ENCODE data around the gene FHL2.
"Not testable (repeated sequence)": the region's sequence is repeated elsewhere in the genome, so short reads cannot be mapped to it uniquely, and the experiment has no call there.

Gene FHL2, protein sequence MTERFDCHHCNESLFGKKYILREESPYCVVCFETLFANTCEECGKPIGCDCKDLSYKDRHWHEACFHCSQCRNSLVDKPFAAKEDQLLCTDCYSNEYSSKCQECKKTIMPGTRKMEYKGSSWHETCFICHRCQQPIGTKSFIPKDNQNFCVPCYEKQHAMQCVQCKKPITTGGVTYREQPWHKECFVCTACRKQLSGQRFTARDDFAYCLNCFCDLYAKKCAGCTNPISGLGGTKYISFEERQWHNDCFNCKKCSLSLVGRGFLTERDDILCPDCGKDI

DNA sequence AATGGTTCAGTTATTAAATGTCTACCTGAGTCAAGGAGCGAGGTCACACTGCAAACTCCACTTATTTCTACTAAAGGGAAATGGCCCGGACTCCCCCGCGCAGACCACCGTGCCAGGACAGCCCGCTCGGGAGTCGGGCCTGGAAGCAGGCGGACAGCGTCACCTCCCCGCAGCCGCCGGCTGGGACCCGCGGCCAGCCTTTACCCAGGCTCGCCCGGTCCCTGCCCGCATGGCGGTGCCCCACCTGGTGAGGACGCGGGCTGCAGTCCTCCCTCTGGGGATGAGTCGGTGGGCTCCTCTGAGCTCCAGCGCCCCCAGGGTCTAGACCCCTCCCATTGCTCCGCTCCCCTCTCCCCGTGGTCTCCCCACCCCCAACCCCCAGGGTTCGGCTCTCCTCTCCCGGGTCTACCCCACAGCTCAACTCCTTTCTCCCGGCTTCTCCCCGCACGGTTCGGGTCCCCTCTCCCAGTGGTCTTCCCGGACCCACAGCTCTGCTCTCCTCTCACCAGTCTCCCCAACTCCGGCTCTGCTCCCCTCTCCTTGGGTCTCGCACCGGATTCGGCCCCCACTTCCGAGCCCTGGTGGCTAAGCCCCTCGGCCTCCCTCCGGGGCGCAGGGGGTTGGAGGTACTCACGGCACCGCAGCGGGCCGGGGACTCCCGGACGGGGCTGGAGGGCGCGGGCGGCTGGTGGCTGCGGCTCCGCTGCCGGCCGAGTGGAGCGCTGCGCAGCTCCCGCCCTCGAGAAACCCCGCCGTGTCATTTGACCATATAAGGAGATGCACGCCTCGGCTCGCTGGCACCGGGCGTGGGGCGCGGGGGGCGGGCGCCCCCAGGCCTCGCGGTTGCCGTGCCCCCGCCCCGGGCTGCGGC lies at the start of gene FHL2:
TSS of gene FHL2 (minus strand) at position 716 of the 871 bp plus-strand sequence. CDS start 12,535 bp downstream, outside the sequence.
- peak; percentile 34 for DNase-seq (ENCODE audit: low read depth)

DNA sequence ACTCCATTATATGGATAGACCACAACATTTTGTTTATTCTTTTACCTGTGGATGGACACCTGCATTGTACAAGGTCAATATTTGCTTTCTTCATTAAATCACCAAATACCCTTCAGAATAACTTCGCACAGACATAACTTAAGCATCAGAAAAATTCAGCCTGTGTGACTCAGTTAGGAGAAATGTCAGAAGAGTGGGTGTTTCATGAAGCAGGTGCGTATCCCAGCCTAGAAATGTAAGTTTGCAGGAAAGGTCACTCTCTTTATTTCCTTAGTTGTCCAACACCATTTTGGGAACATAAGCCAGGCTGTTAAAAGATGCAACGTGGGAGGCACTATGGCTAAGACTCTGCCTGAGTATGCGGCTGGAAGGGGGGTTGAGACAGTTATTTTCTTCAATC lies 48.6 kb upstream of the FHL2 start:
- DNase-seq (ENCODE audit: low read depth), result no peak

DNA sequence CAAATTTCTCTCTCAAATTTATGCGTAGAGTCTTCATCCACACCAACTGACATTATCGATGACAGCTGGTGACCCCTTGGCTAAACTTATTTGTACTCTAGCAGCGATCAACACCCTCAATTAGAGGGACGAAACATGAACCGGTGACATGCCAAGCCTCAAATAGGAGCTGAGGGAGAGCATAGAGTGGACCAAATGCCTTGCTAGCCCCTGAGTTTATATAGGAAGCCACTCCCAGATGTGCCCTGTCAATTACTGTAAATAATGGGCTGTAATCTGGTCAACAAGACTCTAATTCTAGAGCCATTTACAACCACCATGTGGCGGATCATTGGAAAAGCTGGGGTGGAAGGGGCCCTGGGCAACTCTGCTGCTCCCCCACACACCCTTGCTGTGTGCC lies 47.6 kb upstream of the FHL2 start:
- DNase-seq (ENCODE audit: low read depth), result no peak

DNA sequence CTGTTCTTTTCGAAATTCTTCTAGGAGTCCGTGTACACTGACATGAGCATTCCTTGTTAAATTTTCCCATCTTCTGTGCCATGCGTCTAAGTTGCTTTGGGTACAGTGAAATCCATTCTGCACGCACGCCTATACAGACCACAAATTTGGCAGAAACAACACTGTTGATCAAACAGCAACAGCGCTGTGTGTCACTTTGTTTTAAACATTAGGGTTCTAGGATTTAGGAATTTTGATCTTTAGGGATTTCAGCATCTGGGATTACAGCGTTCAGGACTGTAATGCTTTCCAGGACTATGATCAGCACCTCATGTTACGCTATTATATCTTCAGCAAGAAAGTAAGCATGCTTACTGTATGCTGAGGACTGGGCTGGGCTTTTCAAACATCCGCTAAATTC lies 47.1 kb upstream of the FHL2 start:
- no peak for DNase-seq (ENCODE audit: low read depth)

DNA sequence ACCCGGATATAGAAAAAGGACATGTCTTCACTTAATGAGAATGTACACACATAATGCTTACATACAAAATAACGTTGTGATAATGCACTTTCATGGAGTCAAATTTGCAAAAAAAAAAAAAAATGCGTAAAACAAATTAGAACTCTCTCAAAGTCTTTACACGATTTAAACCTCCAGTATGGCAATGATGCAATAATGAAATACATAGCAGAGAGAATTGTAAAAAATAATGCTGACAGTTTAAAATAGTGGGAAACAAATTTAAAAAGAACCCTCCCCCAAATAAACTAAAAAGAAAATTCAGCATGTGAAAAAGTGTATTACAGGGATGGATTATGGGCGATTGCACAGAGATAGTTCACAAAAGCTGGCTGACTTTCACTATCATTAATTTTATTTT lies 46.6 kb upstream of the FHL2 start:
- no peak for DNase-seq (ENCODE audit: low read depth)

DNA sequence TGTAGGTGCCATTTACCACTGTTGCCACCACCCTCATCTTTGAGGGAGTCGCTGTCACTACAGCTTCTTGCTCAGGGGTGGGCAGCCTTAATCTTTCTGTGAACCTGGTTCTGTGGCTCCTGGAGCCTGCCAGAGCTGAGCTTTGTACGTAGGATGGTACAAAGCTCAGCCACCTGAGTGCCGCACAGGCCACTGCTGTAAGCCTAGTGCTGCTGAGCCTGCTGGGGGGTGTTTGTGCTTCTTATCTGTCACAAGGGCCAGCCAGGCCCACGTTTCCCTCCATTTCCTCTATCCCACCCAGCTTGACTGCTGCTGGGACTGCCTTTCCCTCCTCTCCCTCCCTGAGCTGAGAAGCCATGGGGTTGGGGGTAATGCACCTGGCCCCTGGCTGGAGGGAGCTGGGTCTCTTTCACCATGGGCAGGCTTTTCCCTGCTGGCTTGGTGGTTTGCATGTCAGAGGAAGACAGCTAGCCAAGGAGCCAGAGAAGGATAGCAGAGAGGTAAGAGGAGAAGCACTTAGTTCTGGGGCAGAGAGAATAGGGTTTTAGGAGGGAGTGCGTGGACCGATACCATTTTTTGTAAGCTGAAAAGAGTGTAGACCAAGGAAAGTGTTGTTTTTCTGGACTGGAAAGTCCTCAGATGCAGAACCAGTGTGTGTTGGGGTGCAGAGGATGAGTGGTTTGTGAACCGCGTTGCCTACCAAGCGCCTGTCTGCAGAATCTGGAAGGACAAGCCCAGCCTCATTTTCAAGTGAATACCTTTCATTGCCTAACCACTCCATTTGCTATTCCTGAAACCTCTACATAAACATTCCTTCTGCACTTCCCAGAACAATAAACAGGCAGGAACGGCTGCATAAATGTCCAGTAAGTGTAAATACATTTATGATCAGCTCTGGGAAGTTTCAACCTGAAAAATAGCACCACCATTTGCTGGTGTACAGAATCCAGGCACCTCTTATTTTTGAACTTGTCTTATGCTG lies 45.1 kb upstream of the FHL2 start:
- DNase-seq (ENCODE audit: low read depth), result no peak

DNA sequence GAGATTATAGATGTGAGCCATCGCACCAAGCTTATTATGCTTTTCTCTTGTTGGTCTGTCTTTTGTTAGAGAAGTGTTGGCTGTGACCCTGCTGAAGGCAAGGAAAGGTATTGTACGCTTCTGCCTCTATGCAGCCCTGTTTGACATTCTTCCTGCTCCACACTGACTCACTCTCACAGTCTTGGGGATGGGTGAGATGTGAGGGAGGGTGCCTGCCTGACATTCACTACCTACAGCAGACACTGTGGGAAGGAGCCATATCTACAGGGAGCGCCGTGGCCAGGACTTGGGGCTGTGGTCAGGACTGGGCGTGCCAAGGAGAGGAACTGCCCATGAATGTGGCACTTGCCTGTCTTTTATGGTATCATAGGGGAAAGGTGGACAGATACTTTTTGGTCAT lies 43.9 kb upstream of the FHL2 start:
- DNase-seq (ENCODE audit: low read depth), result no peak

DNA sequence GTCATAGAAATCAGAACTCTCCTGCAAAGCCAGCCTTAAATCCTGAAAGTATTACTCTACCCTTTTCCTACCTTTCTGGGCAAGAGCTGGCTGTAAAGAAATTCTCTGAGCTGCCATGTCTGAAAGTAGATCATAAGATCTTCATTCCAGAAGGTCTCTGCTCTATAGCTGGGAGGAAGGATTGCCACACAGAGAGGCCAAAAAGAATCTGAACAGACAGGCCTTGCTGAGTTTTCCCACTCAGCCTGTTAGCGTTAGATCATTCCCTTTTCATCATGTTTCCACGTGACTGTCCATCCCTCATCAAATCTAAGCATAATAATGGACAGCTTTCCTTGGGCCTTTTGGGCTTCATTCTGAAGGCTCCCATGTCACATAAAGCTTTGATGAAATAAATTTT lies 43.2 kb upstream of the FHL2 start:
- no peak for DNase-seq (ENCODE audit: low read depth)

DNA sequence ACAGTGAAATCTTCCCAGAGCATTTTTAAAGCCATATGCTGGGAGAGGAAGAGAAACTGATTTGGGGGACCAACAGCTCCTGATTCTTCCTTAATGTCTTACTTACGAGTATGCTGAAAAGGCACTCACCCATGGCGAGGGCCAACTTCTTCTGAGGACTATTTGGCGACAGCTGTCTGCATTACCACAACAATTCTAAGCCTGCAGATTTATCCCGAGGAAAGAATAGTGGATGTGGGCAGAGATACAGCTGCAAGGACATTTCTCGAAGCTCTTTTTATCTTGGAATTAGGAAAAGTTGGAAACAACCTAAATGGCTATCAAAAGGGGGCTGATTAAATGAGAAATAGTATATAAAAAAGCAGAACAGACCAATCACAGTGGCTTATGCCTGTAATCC lies 40.3 kb upstream of the FHL2 start:
- DNase-seq (ENCODE audit: low read depth), result no peak

DNA sequence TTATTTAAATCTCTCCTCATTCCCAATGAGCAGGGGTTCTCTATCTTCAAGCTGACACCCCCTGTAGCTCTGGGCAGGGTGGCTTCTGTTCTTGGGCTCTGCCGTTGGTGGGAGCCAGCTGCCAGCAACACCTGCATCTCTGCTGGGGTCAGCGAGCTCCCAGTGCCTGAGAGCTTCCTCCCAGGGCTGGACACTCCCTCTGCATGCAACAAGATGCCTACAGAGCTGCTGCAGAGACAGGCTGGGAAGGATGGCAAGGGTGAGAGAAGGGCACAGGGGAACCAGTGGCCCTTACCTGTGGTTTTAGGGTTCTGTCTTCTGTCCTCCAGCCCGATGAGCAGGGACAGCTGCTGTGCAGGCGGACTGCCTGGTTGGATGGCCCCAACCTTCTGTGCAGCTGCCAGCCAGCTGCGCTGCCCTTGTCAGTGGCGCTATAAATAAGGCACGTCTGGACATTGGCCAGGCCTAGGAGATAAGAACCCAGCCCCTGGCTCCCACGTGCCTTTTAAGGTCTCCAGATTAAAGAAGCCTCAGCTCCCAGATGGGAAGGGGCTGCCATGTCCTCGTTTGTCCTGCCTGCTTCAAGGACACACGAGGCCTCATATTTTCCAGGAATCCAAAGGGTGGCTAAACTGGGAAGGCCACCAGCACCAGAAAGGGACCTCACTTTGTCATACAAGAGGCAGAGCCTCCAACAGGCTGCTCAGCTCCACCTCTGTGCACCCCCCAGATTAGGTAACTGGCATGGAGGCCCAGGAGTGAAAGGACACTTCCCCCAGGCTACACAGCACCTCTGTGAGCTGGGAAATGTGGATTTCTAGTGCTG lies 39.5 kb upstream of the FHL2 start:
- no peak for DNase-seq (ENCODE audit: low read depth)

DNA sequence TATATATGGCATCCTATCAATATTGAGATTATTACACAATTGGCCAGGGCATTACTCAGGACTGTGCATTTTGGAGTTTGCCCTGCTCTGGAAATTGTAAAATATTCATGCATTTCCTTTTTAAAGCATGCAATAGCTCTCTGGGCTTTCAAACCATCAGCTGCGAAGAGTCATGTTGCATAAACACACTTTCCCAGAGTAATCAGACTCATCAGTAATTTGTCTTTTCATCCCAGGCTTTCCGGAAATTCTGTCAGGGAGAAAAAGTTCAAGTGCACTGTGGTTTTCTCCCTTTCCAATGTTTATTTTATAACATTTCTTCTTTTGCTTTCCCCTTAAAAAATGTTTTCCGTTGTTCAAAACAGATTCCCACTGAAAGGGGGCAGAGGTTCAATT lies 38.9 kb upstream of the FHL2 start:
- DNase-seq (ENCODE audit: low read depth), result no peak

DNA sequence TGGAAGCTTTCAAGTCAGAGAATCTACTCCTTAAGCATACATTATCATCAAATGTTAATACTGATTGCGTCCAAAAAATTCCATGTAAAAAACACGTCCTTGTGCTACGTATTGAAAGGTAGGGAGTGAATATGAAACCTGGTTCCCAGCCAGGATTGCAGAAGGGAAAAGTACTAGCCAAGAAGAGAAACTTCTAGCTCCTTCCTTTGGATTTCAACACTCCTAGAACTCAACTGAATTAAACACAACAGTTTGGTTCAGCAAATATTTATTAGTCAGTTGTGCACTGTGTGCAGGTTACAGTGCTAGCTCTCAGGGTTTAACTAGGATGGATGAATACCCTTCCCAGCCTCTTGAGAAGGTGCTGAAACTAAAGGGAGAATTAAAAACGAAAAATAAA lies 33.9 kb upstream of the FHL2 start:
- DNase-seq (ENCODE audit: low read depth), result no peak

DNA sequence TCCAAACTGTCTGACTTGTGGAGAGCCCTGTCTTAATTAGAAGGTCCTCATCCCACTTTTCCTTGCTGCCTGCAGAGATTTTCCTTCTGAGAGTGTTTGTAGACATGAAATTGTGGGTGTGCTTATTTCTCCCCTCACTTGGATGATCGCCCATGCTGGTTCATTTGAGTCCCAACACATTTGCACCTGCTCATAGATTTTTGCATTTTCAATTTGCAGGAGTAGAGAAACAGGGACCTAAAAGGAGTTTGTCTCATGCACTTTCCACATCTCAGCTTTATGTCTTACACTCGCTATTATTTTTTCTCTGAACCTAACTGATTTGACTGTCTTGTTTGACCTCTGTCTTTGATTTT lies 33.2 kb upstream of the FHL2 start:
- no peak for DNase-seq (ENCODE audit: low read depth)

DNA sequence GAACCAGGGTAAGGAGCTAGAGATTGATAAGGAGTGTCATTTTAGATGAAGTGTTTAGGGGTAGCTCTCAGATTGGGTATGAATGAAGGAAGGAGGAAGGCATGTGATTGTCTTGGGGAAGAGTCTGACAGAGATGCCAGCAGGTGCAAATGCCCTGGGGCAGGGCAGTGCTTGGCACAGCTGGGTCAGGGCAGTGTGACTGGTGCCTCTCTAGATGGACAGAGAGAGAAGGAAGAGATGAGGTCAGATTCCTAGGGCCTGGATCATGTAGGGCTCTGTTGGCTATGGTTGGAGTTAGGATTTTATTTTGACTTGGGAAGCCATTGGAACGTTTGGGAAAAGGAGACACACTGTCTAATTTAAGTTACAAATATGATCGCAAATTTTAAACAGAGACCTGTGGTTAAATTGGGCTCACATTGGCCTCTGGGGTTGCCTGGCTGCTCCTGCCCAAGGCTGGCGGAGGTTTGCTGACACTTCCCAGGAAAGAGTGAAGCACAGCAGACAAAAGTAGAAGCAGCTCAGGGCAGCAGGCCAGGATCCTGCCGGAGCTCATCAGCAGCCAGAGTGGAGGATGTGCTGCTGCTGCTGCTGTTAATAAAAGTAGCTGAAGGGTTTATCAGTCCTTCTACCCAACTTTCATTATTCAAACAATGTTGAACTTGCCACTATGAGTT lies 32.7 kb upstream of the FHL2 start:
- no peak for DNase-seq (ENCODE audit: low read depth)

DNA sequence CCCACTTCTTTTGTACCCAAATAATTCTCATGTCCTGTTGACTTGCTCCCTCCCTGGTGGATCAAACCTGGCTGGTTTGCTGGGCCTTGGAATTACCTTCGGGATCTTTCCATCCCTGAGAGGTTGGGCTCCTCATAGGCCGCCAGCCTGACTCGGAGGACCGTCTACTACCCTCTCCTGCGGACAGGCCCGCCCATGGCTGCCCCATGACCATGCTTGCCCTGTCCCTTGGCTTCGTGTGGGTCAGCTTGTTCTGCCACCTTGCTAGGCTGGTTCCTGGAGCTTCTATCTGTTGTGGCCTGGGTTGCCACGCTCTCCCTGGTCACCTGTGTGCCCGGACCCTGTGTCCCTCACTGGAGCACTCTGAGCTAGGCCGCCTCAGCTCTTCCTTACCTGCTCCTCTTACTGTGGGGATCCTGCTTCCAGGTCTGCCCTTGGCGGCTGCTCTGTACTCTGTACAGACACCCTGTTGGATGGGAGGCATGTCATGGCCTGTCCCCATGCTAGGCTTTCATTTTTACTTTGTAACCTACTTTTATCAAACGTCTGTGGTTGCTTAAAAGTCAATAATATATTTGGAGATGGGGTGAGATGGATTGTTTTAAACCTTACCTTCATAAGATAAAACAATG lies 29.7 kb upstream of the FHL2 start:
- no peak for DNase-seq (ENCODE audit: low read depth)

DNA sequence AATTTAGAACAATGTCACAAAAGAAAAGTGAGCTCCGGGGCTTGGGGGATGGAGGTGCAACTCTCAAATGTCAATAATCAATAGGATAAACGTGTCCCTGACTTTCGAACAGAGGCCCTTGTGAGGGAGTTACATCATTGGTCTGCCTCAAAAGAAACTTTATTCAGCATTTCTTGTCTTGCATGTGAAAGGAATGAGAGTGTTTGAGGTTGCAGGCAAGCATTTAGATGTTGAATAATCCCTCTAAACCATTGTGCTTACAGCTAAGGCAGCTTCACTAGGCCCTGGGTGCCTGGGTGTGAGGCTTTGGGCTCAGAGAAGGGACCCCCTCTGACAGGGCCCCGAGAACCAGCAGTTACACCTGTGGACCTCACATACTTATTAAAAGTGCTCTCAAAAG lies 28.6 kb upstream of the FHL2 start:
- no peak for DNase-seq (ENCODE audit: low read depth)

DNA sequence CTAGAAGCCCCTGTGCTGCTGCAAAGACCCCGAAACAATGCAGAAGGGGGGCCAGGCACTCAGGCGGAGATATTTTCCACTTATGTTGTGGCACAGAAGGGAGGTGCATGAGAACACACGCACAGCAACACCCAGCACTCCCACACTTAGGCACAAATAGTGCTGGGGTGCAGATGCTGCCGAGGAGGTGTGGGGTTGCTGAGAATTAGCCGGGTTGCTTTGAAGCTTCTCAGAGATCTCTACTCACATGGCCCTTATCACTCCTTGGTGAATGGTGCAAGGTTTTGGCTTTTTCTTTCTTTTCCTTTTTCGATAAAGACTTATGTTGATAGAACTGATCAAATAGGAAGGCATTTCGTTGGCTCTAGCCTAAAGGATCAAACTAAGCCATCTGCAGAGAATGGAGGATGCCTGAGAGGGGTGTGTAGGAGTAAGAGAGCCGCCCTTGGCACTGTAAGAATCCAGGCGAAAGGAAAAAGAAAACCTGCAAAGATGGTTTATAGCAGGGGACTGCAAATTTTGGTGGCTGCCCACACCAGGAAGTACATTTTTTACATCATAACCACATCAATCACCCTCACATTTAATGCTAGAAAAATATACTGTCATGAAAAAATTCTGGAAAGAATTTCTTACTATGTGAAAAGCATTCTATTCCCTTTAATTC lies 27.9 kb upstream of the FHL2 start:
- DNase-seq (ENCODE audit: low read depth), result no peak

DNA sequence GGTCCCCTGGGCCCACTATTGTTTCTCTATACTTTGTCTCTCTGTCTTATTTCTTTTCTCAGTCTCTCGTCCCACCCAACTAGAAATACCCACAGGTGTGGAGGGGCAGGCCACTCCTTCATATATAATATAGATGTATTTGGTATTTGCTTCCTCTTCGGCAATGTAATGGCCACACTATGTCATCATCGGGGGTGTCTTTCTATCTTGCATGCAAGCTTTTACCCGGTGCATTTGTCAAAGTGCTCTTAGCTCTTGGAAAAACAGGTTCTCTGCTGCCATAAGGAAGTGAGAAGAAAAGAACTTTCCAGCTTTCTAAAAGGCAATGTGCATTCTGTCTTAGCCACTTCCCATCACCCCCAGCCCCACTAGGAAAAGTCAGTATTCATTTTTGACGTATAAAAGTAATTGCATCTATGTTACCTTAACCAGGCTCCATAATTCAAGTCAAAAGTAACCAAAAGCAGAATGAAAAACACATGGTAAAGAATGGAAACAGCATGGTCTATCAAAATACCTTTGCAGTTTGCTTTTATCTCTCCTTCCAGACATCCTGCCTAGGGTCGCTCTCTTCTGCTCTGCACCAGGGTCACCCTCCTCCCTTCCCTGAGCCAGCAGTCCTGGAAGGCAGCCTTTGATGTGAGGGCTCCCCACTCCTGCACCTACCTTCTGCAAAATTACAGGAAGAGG lies 27.2 kb upstream of the FHL2 start:
- DNase-seq (ENCODE audit: low read depth), result no peak

DNA sequence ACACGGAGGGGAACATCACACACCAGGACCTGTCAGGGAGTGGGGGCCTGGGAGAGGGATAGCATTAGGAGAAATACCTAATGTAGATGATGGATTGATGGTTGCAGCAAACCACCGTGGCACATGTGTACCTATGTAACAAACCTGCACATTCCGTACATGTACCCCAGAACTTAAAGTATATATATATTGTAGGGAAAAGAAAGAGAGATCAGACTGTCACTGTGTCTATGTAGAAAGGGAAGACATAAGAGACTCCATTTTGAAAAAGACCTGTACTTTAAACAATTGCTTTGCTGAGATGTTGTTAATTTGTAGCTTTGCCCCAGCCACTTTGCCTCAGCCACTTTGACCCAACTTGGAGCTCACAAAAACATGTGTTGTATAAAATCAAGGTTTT lies 26.0 kb upstream of the FHL2 start:
- not testable (repeated sequence) for DNase-seq (ENCODE audit: low read depth)

Measured in stimulated activated CD8-positive, alpha-beta memory T cell treated with anti-CD3 and anti-CD28 coated beads, Interleukin-15, amount 100 ng/mL, for 1 hour (primary cell).